H9 (cell line): Measurements from ENCODE around the gene CDH18. TPM values are rescaled to one million over a fixed set of nuclear protein-coding genes. Genes with fewer than 3 reads are reported as not detected.

Experiments used
- DNase-seq: peaks from one replicate; pipeline ENCODE4 v3.0.0-alpha.2; 2017
- H2AFZ ChIP-seq: one replicate; pipeline ENCODE4 v1.6.1; 2013; ENCODE audit warnings: mild to moderate bottlenecking, low read length, control low read depth, moderate library complexity
- H2AK5ac ChIP-seq: 2 replicates; pipeline ENCODE4 v1.6.1; 2013; ENCODE audit warnings: low read length, control low read depth, mixed read lengths; ENCODE audit not compliant: insufficient read length
- H2BK120ac ChIP-seq: one replicate; pipeline ENCODE4 v1.6.1; 2013; ENCODE audit warnings: low read depth, mild to moderate bottlenecking, low read length, control low read depth, inconsistent platforms; ENCODE audit not compliant: poor library complexity, severe bottlenecking
- H2BK12ac ChIP-seq: 2 replicates; pipeline ENCODE4 v1.6.1; 2013; ENCODE audit warnings: low read length, control low read depth, mixed read lengths, low read depth; ENCODE audit not compliant: insufficient read length
- H2BK15ac ChIP-seq: 2 replicates; pipeline ENCODE4 v1.6.1; 2013; ENCODE audit warnings: low read depth, low read length, control low read depth
- H2BK20ac ChIP-seq: one replicate; pipeline ENCODE4 v1.6.1; 2013; ENCODE audit warnings: low read depth, mild to moderate bottlenecking, low read length, control low read depth, inconsistent platforms; ENCODE audit not compliant: poor library complexity, severe bottlenecking
- H2BK5ac ChIP-seq: 2 replicates; pipeline ENCODE4 v1.6.1; 2013; ENCODE audit warnings: low read length, control low read depth, mixed read lengths; ENCODE audit not compliant: insufficient read length
- H3K14ac ChIP-seq: 2 replicates; pipeline ENCODE4 v1.6.1; 2013; ENCODE audit warnings: low read length, control low read depth; ENCODE audit not compliant: insufficient read depth
- H3K18ac ChIP-seq: 2 replicates; pipeline ENCODE4 v1.6.1; 2013; ENCODE audit warnings: low read depth, mild to moderate bottlenecking, mixed read lengths, low read length, control low read depth; ENCODE audit not compliant: insufficient read length
- H3K23ac ChIP-seq: 2 replicates; pipeline ENCODE4 v1.6.1; 2013; ENCODE audit warnings: low read length, control low read depth, mixed read lengths, low read depth; ENCODE audit not compliant: insufficient read length
- H3K23me2 ChIP-seq: 2 replicates; pipeline ENCODE4 v1.6.1; 2013; ENCODE audit warnings: low read depth, mild to moderate bottlenecking, mixed read lengths, low read length, control low read depth; ENCODE audit not compliant: insufficient read length, poor library complexity, severe bottlenecking
- H3K27ac ChIP-seq: 2 replicates; pipeline ENCODE4 v1.5.1; 2013; ENCODE audit warnings: low read length, control low read depth, mixed read lengths, low read depth; ENCODE audit not compliant: insufficient read length
- H3K27me3 ChIP-seq: 2 replicates; pipeline ENCODE4 v1.6.1; 2013; ENCODE audit warnings: low read length, control low read depth, inconsistent platforms; ENCODE audit not compliant: insufficient read depth
- H3K4ac ChIP-seq: 2 replicates; pipeline ENCODE4 v1.6.1; 2013; ENCODE audit warnings: low read depth, mild to moderate bottlenecking, control low read depth, inconsistent platforms, low read length, moderate library complexity
- H3K4me1 ChIP-seq: 2 replicates; pipeline ENCODE4 v1.6.1; 2013; ENCODE audit warnings: low read length, control low read depth, inconsistent platforms; ENCODE audit not compliant: insufficient read depth
- H3K4me2 ChIP-seq: 2 replicates; pipeline ENCODE4 v1.6.1; 2013; ENCODE audit warnings: low read length, control low read depth, mixed read lengths; ENCODE audit not compliant: insufficient read length, insufficient read depth
- H3K56ac ChIP-seq: 2 replicates; pipeline ENCODE4 v1.6.1; 2013; ENCODE audit warnings: low read depth, mild to moderate bottlenecking, mixed read lengths, low read length, control low read depth; ENCODE audit not compliant: insufficient read length
- H3K79me1 ChIP-seq: 2 replicates; pipeline ENCODE4 v1.6.1; 2013; ENCODE audit warnings: low read depth, mild to moderate bottlenecking, moderate library complexity, low read length, control low read depth, inconsistent platforms; ENCODE audit not compliant: insufficient read depth, poor library complexity, severe bottlenecking
- H3K79me2 ChIP-seq: 2 replicates; pipeline ENCODE4 v1.6.1; 2013; ENCODE audit warnings: low read length, control low read depth, inconsistent platforms; ENCODE audit not compliant: insufficient read depth
- H3K9ac ChIP-seq: 2 replicates; pipeline ENCODE4 v1.6.1; 2013; ENCODE audit warnings: low read length, control low read depth, mixed read lengths; ENCODE audit not compliant: insufficient read length; ENCODE audit errors: extremely low read depth
- H3K9me3 ChIP-seq: one replicate; pipeline ENCODE4 v1.6.1; 2013; ENCODE audit warnings: low read depth, low read length, inconsistent platforms; ENCODE audit not compliant: control insufficient read depth
- H3T11ph ChIP-seq: one replicate; pipeline ENCODE4 v1.6.1; 2013; ENCODE audit warnings: mild to moderate bottlenecking, low read length, control low read depth, inconsistent platforms
- H4K20me1 ChIP-seq: one replicate; pipeline ENCODE4 v1.6.1; 2013; ENCODE audit not compliant: control insufficient read depth, insufficient read length, insufficient read depth
- H4K5ac ChIP-seq: 2 replicates; pipeline ENCODE4 v1.6.1; 2013; ENCODE audit warnings: low read depth, mild to moderate bottlenecking, mixed read lengths, low read length, control low read depth; ENCODE audit not compliant: insufficient read length
- H4K8ac ChIP-seq: replicated peaks from 2 replicates; pipeline ENCODE4 v1.6.1; 2013; ENCODE audit warnings: low read length, control low read depth, mixed read lengths, low read depth; ENCODE audit not compliant: insufficient read length
- H4K91ac ChIP-seq: 2 replicates; pipeline ENCODE4 v1.6.1; 2013; ENCODE audit warnings: low read depth, mild to moderate bottlenecking, moderate library complexity, mixed read lengths, low read length, control low read depth; ENCODE audit not compliant: insufficient read length
- H3K27ac Mint-ChIP-seq, 3 experiments: 2 replicates in 2 of 3; 3 replicates in 1 of 3; pipeline ENCODE4 v1.8.0; 2020 to 2021; ENCODE audit warnings: mixed read lengths in 3 of 3, mild to moderate bottlenecking in 1 of 3, moderate library complexity in 1 of 3
- H3K27me3 Mint-ChIP-seq: 2 replicates; pipeline ENCODE4 v1.8.0; 2021; ENCODE audit warnings: low read depth, mild to moderate bottlenecking, moderate library complexity, mixed read lengths
- H3K36me3 Mint-ChIP-seq, 3 experiments: 2 replicates in 2 of 3; 3 replicates in 1 of 3; pipeline ENCODE4 v1.8.0; 2020 to 2021; ENCODE audit warnings: low read depth in 3 of 3, mixed read lengths in 3 of 3; ENCODE audit not compliant: insufficient read depth in 1 of 3
- H3K4me1 Mint-ChIP-seq, 2 experiments: 2 replicates each; pipeline ENCODE4 v1.8.0; 2020; ENCODE audit warnings: mixed read lengths in 2 of 2
- H3K4me3 Mint-ChIP-seq, 2 experiments: 2 replicates in 1 of 2; 3 replicates in 1 of 2; pipeline ENCODE4 v1.8.0; 2020 to 2021; ENCODE audit warnings: mild to moderate bottlenecking in 2 of 2, mixed read lengths in 2 of 2, moderate library complexity in 1 of 2
- H3K9me3 Mint-ChIP-seq, 2 experiments: 2 replicates in 1 of 2; 3 replicates in 1 of 2; pipeline ENCODE4 v1.8.0; 2020; ENCODE audit warnings: mild to moderate bottlenecking in 2 of 2, mixed read lengths in 2 of 2, moderate library complexity in 1 of 2
- total RNA-seq: library from RNA; stranded (reverse); gene quantifications from 2 replicates; pipeline ENCODE4 v1.2.1, GENCODE V29; 2021
- TF ChIP-seq, protein P1 (sequence below): fragments of 200-600 bp; sonication (generic); conservative IDR thresholded peaks from 3 replicates; pipeline ENCODE4 v1.8.0; 2021; ENCODE audit warnings: antibody characterized with exemption, mild to moderate bottlenecking

Gene CDH18
- total RNA-seq, 1 experiment from 2014 or later = not detected

DNA sequence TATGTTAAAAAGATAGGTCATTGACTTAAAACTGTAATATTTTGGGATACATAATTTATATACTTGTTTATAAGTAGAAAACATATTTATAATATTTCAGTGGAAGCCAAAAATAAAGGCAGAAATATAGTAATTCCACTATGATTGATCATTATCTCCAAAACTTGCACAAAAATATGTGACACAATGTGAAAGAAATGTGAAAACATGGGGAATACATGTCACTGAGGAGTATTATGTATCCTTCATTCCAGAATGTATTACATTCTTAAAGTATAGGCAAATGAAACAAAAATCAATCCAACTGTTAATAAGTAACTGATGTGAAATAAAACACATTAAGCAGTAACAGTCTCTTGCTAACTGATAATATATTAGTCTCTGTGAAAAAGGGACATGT is 236.7 kb downstream of the CDH18 start:
- Mint-ChIP-seq H3K27me3 (no peaks in the 10 kb centered on the region), H3K4me1 (peaks cover 2 to 3% of the 10 kb centered on the region in 2 experiments; a peak in 3 of 4 replicates), H3K9me3 (peaks cover 16 to 21% of the 10 kb centered on the region in 2 experiments), H3K36me3 (peaks cover 8 to 25% (median 22%) of the 10 kb centered on the region in 3 experiments), H3K4me3 (no peak overlapping the region), H3K27ac (no peak overlapping the region)
- Histone ChIP-seq H3K9ac (no peak overlapping the region), H2AK5ac (no peak overlapping the region), H3K4me2 (no peak overlapping the region), H3K27ac (no peak overlapping the region), H3K9me3 (no peaks in the 10 kb centered on the region), H4K5ac (no peak overlapping the region), H4K20me1 (no peaks in the 10 kb centered on the region), H4K91ac (no peak overlapping the region), H2AFZ (no peak overlapping the region), H3K56ac (no peak overlapping the region), H4K8ac (no peak overlapping the region), H3K14ac (no peak overlapping the region), H3K79me2 (no peaks in the 10 kb centered on the region), H2BK120ac (no peak overlapping the region), H2BK12ac (no peak overlapping the region), H3K18ac (no peak overlapping the region), H3K23ac (no peak overlapping the region), H2BK5ac (no peak overlapping the region), H2BK15ac (no peak overlapping the region), H3K79me1 (no peaks in the 10 kb centered on the region), H3K27me3 (no peaks in the 10 kb centered on the region), H3K4ac (no peak overlapping the region), H3T11ph (no peak overlapping the region), H3K23me2 (no peaks in the 10 kb centered on the region), H3K4me1 (no peaks in the 10 kb centered on the region), H2BK20ac (no peak overlapping the region)
- TF ChIP-seq, protein P1, sequence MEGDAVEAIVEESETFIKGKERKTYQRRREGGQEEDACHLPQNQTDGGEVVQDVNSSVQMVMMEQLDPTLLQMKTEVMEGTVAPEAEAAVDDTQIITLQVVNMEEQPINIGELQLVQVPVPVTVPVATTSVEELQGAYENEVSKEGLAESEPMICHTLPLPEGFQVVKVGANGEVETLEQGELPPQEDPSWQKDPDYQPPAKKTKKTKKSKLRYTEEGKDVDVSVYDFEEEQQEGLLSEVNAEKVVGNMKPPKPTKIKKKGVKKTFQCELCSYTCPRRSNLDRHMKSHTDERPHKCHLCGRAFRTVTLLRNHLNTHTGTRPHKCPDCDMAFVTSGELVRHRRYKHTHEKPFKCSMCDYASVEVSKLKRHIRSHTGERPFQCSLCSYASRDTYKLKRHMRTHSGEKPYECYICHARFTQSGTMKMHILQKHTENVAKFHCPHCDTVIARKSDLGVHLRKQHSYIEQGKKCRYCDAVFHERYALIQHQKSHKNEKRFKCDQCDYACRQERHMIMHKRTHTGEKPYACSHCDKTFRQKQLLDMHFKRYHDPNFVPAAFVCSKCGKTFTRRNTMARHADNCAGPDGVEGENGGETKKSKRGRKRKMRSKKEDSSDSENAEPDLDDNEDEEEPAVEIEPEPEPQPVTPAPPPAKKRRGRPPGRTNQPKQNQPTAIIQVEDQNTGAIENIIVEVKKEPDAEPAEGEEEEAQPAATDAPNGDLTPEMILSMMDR = no peak
- no peak for DNase-seq
